ENCODE measurements around the gene CLGN. TPM values are rescaled to one million over a fixed set of nuclear protein-coding genes. Genes with fewer than 3 reads are reported as not detected.

The CLGN gene
- not detected for total RNA-seq
- polyA plus RNA-seq, result not detected

GRCh38 chr4:140427106-140427918 is at the start of gene CLGN:
Gene CLGN, minus strand, starts transcription at chr4:140427648. Its CDS starts 14,570 bp downstream, at chr4:140413078.
- Mint-ChIP-seq H3K36me3 (no peaks in the 10 kb centered on the region), H3K4me1 (peaks cover 9 to 13% (median 13%) of the 10 kb centered on the region in 3 donors), H3K27ac (no peak within 1 kb of the TSS), H3K9me3 (no peaks in the 10 kb centered on the region), H3K27me3 (peaks cover 40 to 79% of the 10 kb centered on the region in 2 donors), H3K4me3 (peak within 1 kb of the TSS in 6 of 7 donors; percentile 70 to 87 (median 74))
- no peak within 1 kb of the TSS for H3K27ac ChIP-seq (ENCODE audit: low read depth, low read length)
- no peaks in the 10 kb centered on the region for H3K4me1 ChIP-seq (ENCODE audit: insufficient read depth, low read length)
- ChIA-PET POLR2A (interaction anchor here (0.6 kb wide), 1 partner anchor 1411 kb away, joined by 3 read pairs; no protein-coding TSS in a partner anchor), CTCF (interaction anchor here (1.0 to 1.3 kb wide), 2 partner anchors 15 to 50 kb away, joined by 3 read pairs; no protein-coding TSS in a partner anchor)
- peaks cover 9% of the 10 kb centered on the region for H3K27me3 ChIP-seq (ENCODE audit: insufficient read depth, low read length, poor library complexity, severe bottlenecking)
- DNase-seq, result peak in 3 of 5 donors; percentile 14 to 46 (median 34)
- peak within 1 kb of the TSS; percentile 32 for H3K4me3 ChIP-seq (ENCODE audit: low read length)
- H3K36me3 ChIP-seq (ENCODE audit: insufficient read depth, low read length), result no peaks in the 10 kb centered on the region
- H3K9me3 ChIP-seq (ENCODE audit: low read length), result no peaks in the 10 kb centered on the region

GRCh38 chr4:140472156-140472555 is 44.7 kb upstream of the CLGN start:
- Mint-ChIP-seq H3K4me3 (no peak overlapping the region), H3K36me3 (no peaks in the 10 kb centered on the region), H3K9me3 (no peaks in the 10 kb centered on the region), H3K4me1 (no peaks in the 10 kb centered on the region), H3K27ac (no peak overlapping the region), H3K27me3 (peaks cover 4 to 37% of the 10 kb centered on the region in 2 donors)
- DNase-seq, result no peak
- Histone ChIP-seq H3K4me3 (ENCODE audit: low read length) (no peak overlapping the region), H3K9me3 (ENCODE audit: low read length) (no peaks in the 10 kb centered on the region), H3K4me1 (ENCODE audit: insufficient read depth, low read length) (no peaks in the 10 kb centered on the region), H3K27ac (ENCODE audit: low read depth, low read length) (no peak overlapping the region), H3K36me3 (ENCODE audit: insufficient read depth, low read length) (no peaks in the 10 kb centered on the region), H3K27me3 (ENCODE audit: insufficient read depth, low read length, poor library complexity, severe bottlenecking) (no peaks in the 10 kb centered on the region)
- POLR2A ChIA-PET, result no interaction called here
- CTCF ChIA-PET, result no interaction called here

- peaks cover 4 to 41% of the 10 kb centered on the region in 2 donors for H3K27me3 Mint-ChIP-seq
- ChIA-PET CTCF (no interaction called here), POLR2A (no interaction called here)
- Histone ChIP-seq H3K36me3 (ENCODE audit: insufficient read depth, low read length) (no peaks in the 10 kb centered on the region), H3K4me1 (ENCODE audit: insufficient read depth, low read length) (no peaks in the 10 kb centered on the region), H3K4me3 (ENCODE audit: low read length) (no peak overlapping the region), H3K9me3 (ENCODE audit: low read length) (no peaks in the 10 kb centered on the region), H3K27me3 (ENCODE audit: insufficient read depth, low read length, poor library complexity, severe bottlenecking) (no peaks in the 10 kb centered on the region), H3K27ac (ENCODE audit: low read depth, low read length) (no peak overlapping the region)
- H3K36me3 Mint-ChIP-seq, result no peaks in the 10 kb centered on the region
- H3K4me1 Mint-ChIP-seq, result no peaks in the 10 kb centered on the region
- no peak overlapping the region for H3K4me3 Mint-ChIP-seq
- no peaks in the 10 kb centered on the region for H3K9me3 Mint-ChIP-seq
- no peak for DNase-seq
- H3K27ac Mint-ChIP-seq, result no peak overlapping the region
Observed at GRCh38 chr4:140469791-140470733, 42.6 kb upstream of the CLGN start.

- DNase-seq, result no peak
- peaks cover 6 to 37% of the 10 kb centered on the region in 2 donors for H3K27me3 Mint-ChIP-seq
- CTCF ChIA-PET, result no interaction called here
Observed at GRCh38 chr4:140466146-140466545, 38.7 kb upstream of the CLGN start.

GRCh38 chr4:140463614-140464013 is 36.2 kb upstream of the CLGN start:
- no peaks in the 10 kb centered on the region for H3K4me1 ChIP-seq (ENCODE audit: insufficient read depth, low read length)
- Mint-ChIP-seq H3K9me3 (peaks cover 0 to 2% (median 0%) of the 10 kb centered on the region in 5 donors), H3K27me3 (peaks cover 7 to 34% of the 10 kb centered on the region in 2 donors), H3K4me3 (peak overlapping the region in 1 of 7 donors; percentile 57), H3K4me1 (no peaks in the 10 kb centered on the region), H3K36me3 (no peaks in the 10 kb centered on the region), H3K27ac (no peak overlapping the region)
- no peaks in the 10 kb centered on the region for H3K27me3 ChIP-seq (ENCODE audit: insufficient read depth, low read length, poor library complexity, severe bottlenecking)
- DNase-seq, result no peak
- ChIA-PET POLR2A (no interaction called here), CTCF (no interaction called here)
- no peaks in the 10 kb centered on the region for H3K36me3 ChIP-seq (ENCODE audit: insufficient read depth, low read length)
- H3K4me3 ChIP-seq (ENCODE audit: low read length), result no peak overlapping the region
- no peaks in the 10 kb centered on the region for H3K9me3 ChIP-seq (ENCODE audit: low read length)
- no peak overlapping the region for H3K27ac ChIP-seq (ENCODE audit: low read depth, low read length)

More at GRCh38 chr4:140466146-140466545, 38.7 kb upstream of the CLGN start:
- Histone ChIP-seq H3K27ac (ENCODE audit: low read depth, low read length) (no peak overlapping the region), H3K9me3 (ENCODE audit: low read length) (no peaks in the 10 kb centered on the region), H3K4me3 (ENCODE audit: low read length) (no peak overlapping the region), H3K27me3 (ENCODE audit: insufficient read depth, low read length, poor library complexity, severe bottlenecking) (no peaks in the 10 kb centered on the region), H3K36me3 (ENCODE audit: insufficient read depth, low read length) (no peaks in the 10 kb centered on the region), H3K4me1 (ENCODE audit: insufficient read depth, low read length) (no peaks in the 10 kb centered on the region)
- Mint-ChIP-seq H3K27ac (no peak overlapping the region), H3K36me3 (no peaks in the 10 kb centered on the region), H3K4me1 (no peaks in the 10 kb centered on the region), H3K9me3 (no peaks in the 10 kb centered on the region), H3K4me3 (no peak overlapping the region)
- POLR2A ChIA-PET, result no interaction called here

GRCh38 chr4:140463182-140463581 is 35.7 kb upstream of the CLGN start:
- ChIA-PET POLR2A (no interaction called here), CTCF (no interaction called here)
- Mint-ChIP-seq H3K4me3 (no peak overlapping the region), H3K27ac (no peak overlapping the region), H3K36me3 (no peaks in the 10 kb centered on the region), H3K9me3 (peaks cover 0 to 2% (median 0%) of the 10 kb centered on the region in 5 donors), H3K27me3 (peaks cover 7 to 36% of the 10 kb centered on the region in 2 donors), H3K4me1 (no peaks in the 10 kb centered on the region)
- no peak overlapping the region for H3K27ac ChIP-seq (ENCODE audit: low read depth, low read length)
- no peaks in the 10 kb centered on the region for H3K9me3 ChIP-seq (ENCODE audit: low read length)
- H3K4me3 ChIP-seq (ENCODE audit: low read length), result no peak overlapping the region
- no peaks in the 10 kb centered on the region for H3K36me3 ChIP-seq (ENCODE audit: insufficient read depth, low read length)
- H3K4me1 ChIP-seq (ENCODE audit: insufficient read depth, low read length), result no peaks in the 10 kb centered on the region
- DNase-seq, result no peak
- H3K27me3 ChIP-seq (ENCODE audit: insufficient read depth, low read length, poor library complexity, severe bottlenecking), result no peaks in the 10 kb centered on the region

- CTCF ChIA-PET, result no interaction called here
- Mint-ChIP-seq H3K4me3 (no peak overlapping the region), H3K4me1 (no peaks in the 10 kb centered on the region)
Observed at GRCh38 chr4:140450352-140450751, 22.9 kb upstream of the CLGN start.

GRCh38 chr4:140448830-140449229 is 21.4 kb upstream of the CLGN start:
- POLR2A ChIA-PET, result no interaction called here

More at GRCh38 chr4:140450352-140450751, 22.9 kb upstream of the CLGN start:
- Histone ChIP-seq H3K27me3 (ENCODE audit: insufficient read depth, low read length, poor library complexity, severe bottlenecking) (no peaks in the 10 kb centered on the region), H3K4me1 (ENCODE audit: insufficient read depth, low read length) (no peaks in the 10 kb centered on the region), H3K36me3 (ENCODE audit: insufficient read depth, low read length) (no peaks in the 10 kb centered on the region), H3K9me3 (ENCODE audit: low read length) (no peaks in the 10 kb centered on the region), H3K27ac (ENCODE audit: low read depth, low read length) (no peak overlapping the region), H3K4me3 (ENCODE audit: low read length) (no peak overlapping the region)
- Mint-ChIP-seq H3K9me3 (no peaks in the 10 kb centered on the region), H3K36me3 (no peaks in the 10 kb centered on the region), H3K27me3 (peaks cover 5 to 53% of the 10 kb centered on the region in 2 donors), H3K27ac (no peak overlapping the region)
- POLR2A ChIA-PET, result no interaction called here
- no peak for DNase-seq

More at GRCh38 chr4:140448830-140449229, 21.4 kb upstream of the CLGN start:
- no peaks in the 10 kb centered on the region for H3K4me1 Mint-ChIP-seq
- H3K27me3 Mint-ChIP-seq, result peaks cover 5 to 49% of the 10 kb centered on the region in 2 donors
- Histone ChIP-seq H3K27ac (ENCODE audit: low read depth, low read length) (no peak overlapping the region), H3K4me3 (ENCODE audit: low read length) (no peak overlapping the region), H3K9me3 (ENCODE audit: low read length) (no peaks in the 10 kb centered on the region), H3K27me3 (ENCODE audit: insufficient read depth, low read length, poor library complexity, severe bottlenecking) (no peaks in the 10 kb centered on the region), H3K36me3 (ENCODE audit: insufficient read depth, low read length) (no peaks in the 10 kb centered on the region), H3K4me1 (ENCODE audit: insufficient read depth, low read length) (no peaks in the 10 kb centered on the region)
- H3K9me3 Mint-ChIP-seq, result no peaks in the 10 kb centered on the region
- H3K27ac Mint-ChIP-seq, result no peak overlapping the region
- DNase-seq, result no peak
- H3K36me3 Mint-ChIP-seq, result no peaks in the 10 kb centered on the region
- CTCF ChIA-PET, result no interaction called here
- no peak overlapping the region for H3K4me3 Mint-ChIP-seq
